Measurements from ENCODE around the gene ETV6. TPM values are rescaled to one million over a fixed set of nuclear protein-coding genes. Genes with fewer than 3 reads are reported as not detected.

ETV6 gene
- polyA plus RNA-seq, 1 donor (not counting 4 experiments of a cell fraction or from before 2014, with no cell fraction given) = 5.3 TPM

DNA sequence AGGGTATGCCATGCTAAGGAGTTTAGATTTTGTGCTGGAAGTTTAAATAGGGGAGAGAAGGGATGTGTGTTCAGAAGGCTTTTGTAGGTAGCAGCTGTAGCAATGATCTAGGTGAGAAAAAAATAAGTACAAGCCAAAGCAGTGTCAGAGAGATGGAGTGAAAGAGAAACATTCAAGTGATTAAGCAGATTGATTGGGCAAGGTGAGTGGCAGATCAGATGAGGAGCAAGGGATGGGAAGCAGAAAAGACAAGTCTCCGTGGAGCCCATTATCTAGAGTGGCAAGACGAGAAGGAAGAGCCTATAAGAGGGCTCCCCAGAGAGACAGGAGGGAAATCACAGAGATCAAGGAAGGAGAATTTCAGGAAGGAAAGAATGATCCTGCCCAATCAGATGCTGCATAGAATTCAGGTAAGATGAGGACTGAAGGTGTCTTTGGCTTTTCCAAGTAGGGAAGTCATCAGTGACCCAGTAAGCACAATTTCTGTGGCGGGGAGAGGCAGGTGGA is 133.5 kb downstream of the ETV6 start:
- Histone ChIP-seq H3K4me2 (ENCODE audit: control insufficient read depth, extremely low read depth, insufficient read depth, low read depth, low read length) (no peak overlapping the region), H2AFZ (ENCODE audit: control insufficient read depth, low read length) (no peak overlapping the region), H4K20me1 (ENCODE audit: control insufficient read depth, extremely low read depth, insufficient read depth, low read length) (no peaks in the 10 kb centered on the region), H3K27me3 (ENCODE audit: control insufficient read depth, extremely low read depth, insufficient read depth, low read length) (no peaks in the 10 kb centered on the region), H3K4me1 (ENCODE audit: control insufficient read depth, extremely low read depth, insufficient read depth, low read length) (peaks cover 12% of the 10 kb centered on the region), H3K9ac (ENCODE audit: control insufficient read depth, extremely low read depth, insufficient read depth, low read length) (no peak overlapping the region), H3K4me3 (ENCODE audit: control insufficient read depth in 2 of 3, extremely low read depth in 1 of 3, insufficient read depth in 2 of 3, low read depth in 1 of 3, low read length in 3 of 3) (no peak overlapping the region), H3K9me3 (ENCODE audit: control insufficient read depth, low read depth, low read length) (no peaks in the 10 kb centered on the region), H3K79me2 (ENCODE audit: control insufficient read depth, insufficient read depth, low read length) (peaks cover 10% of the 10 kb centered on the region), H3K27ac (ENCODE audit: control insufficient read depth, insufficient read depth, low read length) (no peak overlapping the region), H3K9me1 (ENCODE audit: control insufficient read depth, extremely low read depth, insufficient read depth, low read length) (no peaks in the 10 kb centered on the region), H3K36me3 (ENCODE audit: control insufficient read depth in 2 of 2, extremely low read depth in 1 of 2, insufficient read depth in 2 of 2, low read length in 2 of 2) (no peaks in the 10 kb centered on the region)
- DNase-seq (ENCODE audit: low read depth, low spot score) (no peak), FAIRE-seq (no peak)
- dilution Hi-C loops (cut with MboI; ENCODE audit: extremely low pct_ligation_motif_present, low sequenced_read_pairs) = no loop called here
- TF ChIP-seq, protein P1, sequence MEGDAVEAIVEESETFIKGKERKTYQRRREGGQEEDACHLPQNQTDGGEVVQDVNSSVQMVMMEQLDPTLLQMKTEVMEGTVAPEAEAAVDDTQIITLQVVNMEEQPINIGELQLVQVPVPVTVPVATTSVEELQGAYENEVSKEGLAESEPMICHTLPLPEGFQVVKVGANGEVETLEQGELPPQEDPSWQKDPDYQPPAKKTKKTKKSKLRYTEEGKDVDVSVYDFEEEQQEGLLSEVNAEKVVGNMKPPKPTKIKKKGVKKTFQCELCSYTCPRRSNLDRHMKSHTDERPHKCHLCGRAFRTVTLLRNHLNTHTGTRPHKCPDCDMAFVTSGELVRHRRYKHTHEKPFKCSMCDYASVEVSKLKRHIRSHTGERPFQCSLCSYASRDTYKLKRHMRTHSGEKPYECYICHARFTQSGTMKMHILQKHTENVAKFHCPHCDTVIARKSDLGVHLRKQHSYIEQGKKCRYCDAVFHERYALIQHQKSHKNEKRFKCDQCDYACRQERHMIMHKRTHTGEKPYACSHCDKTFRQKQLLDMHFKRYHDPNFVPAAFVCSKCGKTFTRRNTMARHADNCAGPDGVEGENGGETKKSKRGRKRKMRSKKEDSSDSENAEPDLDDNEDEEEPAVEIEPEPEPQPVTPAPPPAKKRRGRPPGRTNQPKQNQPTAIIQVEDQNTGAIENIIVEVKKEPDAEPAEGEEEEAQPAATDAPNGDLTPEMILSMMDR (optimal IDR thresholded peaks at IDR 0.05 in 1 of 3, IDR thresholded peaks at IDR 0.05 in 1 of 3, conservative IDR thresholded peaks at IDR 0.05 in 1 of 3; ENCODE audit: extremely low read depth in 1 of 3, insufficient read depth in 2 of 3, low read length in 3 of 3) = no peak
- no peak for TF ChIP-seq EZH2 (IDR thresholded peaks at IDR 0.05; ENCODE audit: low read length)

DNA sequence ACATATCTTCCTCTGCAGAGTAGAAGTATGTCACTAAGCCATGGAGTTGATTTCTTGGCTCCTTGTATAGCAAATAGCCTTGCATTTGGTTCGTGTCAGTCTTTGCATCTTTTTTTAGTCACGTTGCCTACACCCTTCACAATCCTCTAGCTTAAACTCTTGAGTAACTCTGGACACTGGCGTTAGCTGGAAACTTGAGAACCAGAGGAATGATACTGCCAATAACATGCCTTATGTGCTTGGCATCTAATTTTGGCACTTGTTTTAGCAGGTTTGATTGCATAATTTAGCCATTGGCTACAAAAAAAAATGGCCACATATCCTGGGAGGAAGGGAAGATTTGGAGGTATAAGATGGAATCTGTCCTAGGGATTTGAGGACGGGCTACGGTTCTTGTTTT is 136.2 kb downstream of the ETV6 start:
- Histone ChIP-seq H4K20me1 (ENCODE audit: control insufficient read depth, extremely low read depth, insufficient read depth, low read length) (no peaks in the 10 kb centered on the region), H3K36me3 (ENCODE audit: control insufficient read depth in 2 of 2, extremely low read depth in 1 of 2, insufficient read depth in 2 of 2, low read length in 2 of 2) (no peaks in the 10 kb centered on the region), H3K79me2 (ENCODE audit: control insufficient read depth, insufficient read depth, low read length) (peaks cover 10% of the 10 kb centered on the region), H3K4me2 (ENCODE audit: control insufficient read depth, extremely low read depth, insufficient read depth, low read depth, low read length) (peak overlapping the region; percentile 33), H2AFZ (ENCODE audit: control insufficient read depth, low read length) (no peak overlapping the region), H3K9me3 (ENCODE audit: control insufficient read depth, low read depth, low read length) (no peaks in the 10 kb centered on the region), H3K4me1 (ENCODE audit: control insufficient read depth, extremely low read depth, insufficient read depth, low read length) (peaks cover 12% of the 10 kb centered on the region), H3K4me3 (ENCODE audit: control insufficient read depth in 2 of 3, extremely low read depth in 1 of 3, insufficient read depth in 2 of 3, low read depth in 1 of 3, low read length in 3 of 3) (no peak overlapping the region), H3K9me1 (ENCODE audit: control insufficient read depth, extremely low read depth, insufficient read depth, low read length) (no peaks in the 10 kb centered on the region), H3K27ac (ENCODE audit: control insufficient read depth, insufficient read depth, low read length) (no peak overlapping the region), H3K27me3 (ENCODE audit: control insufficient read depth, extremely low read depth, insufficient read depth, low read length) (no peaks in the 10 kb centered on the region), H3K9ac (ENCODE audit: control insufficient read depth, extremely low read depth, insufficient read depth, low read length) (no peak overlapping the region)
- DNase-seq (ENCODE audit: low read depth, low spot score) = no peak
- TF ChIP-seq, protein P1 (optimal IDR thresholded peaks at IDR 0.05 in 1 of 3, IDR thresholded peaks at IDR 0.05 in 1 of 3, conservative IDR thresholded peaks at IDR 0.05 in 1 of 3; ENCODE audit: extremely low read depth in 1 of 3, insufficient read depth in 2 of 3, low read length in 3 of 3) = no peak
- no peak for TF ChIP-seq EZH2 (IDR thresholded peaks at IDR 0.05; ENCODE audit: low read length)
- dilution Hi-C loops (cut with MboI; ENCODE audit: extremely low pct_ligation_motif_present, low sequenced_read_pairs) = no loop called here
- peak; percentile 56 for FAIRE-seq
